Natural killer cell (primary cell): Measurements from ENCODE around the gene NSF. TPM values are rescaled to one million over a fixed set of nuclear protein-coding genes. Genes with fewer than 3 reads are reported as not detected.

Experiments
- ATAC-seq, 3 donors: fragments of 150-1000 bp in 2 of 3; fragments of 200-7000 bp in 1 of 3; cut with Tn5 transposase; 1 replicate in 1 of 3; 2 replicates in 2 of 3; pipeline ENCODE4 v1.10.0; 2021; ENCODE audit warnings: mild to moderate bottlenecking in 2 of 3, moderate library complexity in 2 of 3
- DNase-seq, 2 donors: peaks; one replicate each; pipeline versions ENCODE4 v3.0.0 to v3.0.0-alpha.2; 2013 to 2021; ENCODE audit warnings: mixed read lengths in 1 of 2
- H3K27ac ChIP-seq: one replicate; pipeline ENCODE4 v1.5.1; 2013; ENCODE audit warnings: mild to moderate bottlenecking, low read length
- H3K27me3 ChIP-seq: one replicate; pipeline ENCODE4 v1.6.1; 2013; ENCODE audit warnings: low read length; ENCODE audit not compliant: control insufficient read depth, insufficient read depth
- H3K36me3 ChIP-seq: one replicate; pipeline ENCODE4 v1.6.1; 2013; ENCODE audit warnings: low read length; ENCODE audit not compliant: control insufficient read depth, insufficient read depth
- H3K4me1 ChIP-seq: one replicate; pipeline ENCODE4 v1.6.1; 2013; ENCODE audit warnings: low read length; ENCODE audit not compliant: control insufficient read depth, insufficient read depth
- H3K4me3 ChIP-seq: one replicate; pipeline ENCODE4 v1.5.1; 2013; ENCODE audit warnings: low read length
- H3K9me3 ChIP-seq: one replicate; pipeline ENCODE4 v1.6.1; 2013; ENCODE audit warnings: low read length; ENCODE audit not compliant: control insufficient read depth, insufficient read depth
- H3K27ac Mint-ChIP-seq, 2 donors: one replicate each; pipeline ENCODE4 v1.8.0; 2022; ENCODE audit warnings: mild to moderate bottlenecking in 2 of 2, mixed read lengths in 2 of 2, moderate library complexity in 1 of 2
- H3K27me3 Mint-ChIP-seq, 2 donors: one replicate each; pipeline ENCODE4 v1.8.0; 2022; ENCODE audit warnings: low read depth in 2 of 2, mixed read lengths in 2 of 2
- H3K36me3 Mint-ChIP-seq: one replicate; pipeline ENCODE4 v1.8.0; 2022; ENCODE audit warnings: mixed read lengths
- H3K4me1 Mint-ChIP-seq, 2 donors: one replicate each; pipeline ENCODE4 v1.8.0; 2022; ENCODE audit warnings: mixed read lengths in 2 of 2
- H3K4me3 Mint-ChIP-seq: one replicate; pipeline ENCODE4 v1.8.0; 2022; ENCODE audit warnings: mild to moderate bottlenecking, moderate library complexity, mixed read lengths
- H3K9me3 Mint-ChIP-seq, 2 donors: one replicate each; pipeline ENCODE4 v1.8.0; 2022; ENCODE audit warnings: mixed read lengths in 2 of 2
- CTCF ChIP-seq: fragments of 200-600 bp; IDR thresholded peaks from one replicate; pipeline ENCODE4 v1.8.0; 2022; ENCODE audit warnings: antibody characterized with exemption
- WGBS: methylation state at CpG from one replicate; pipeline ENCODE4 v1.1.7; 2013; ENCODE audit warnings: missing lambda C conversion rate; ENCODE audit not compliant: insufficient coverage; 5-methylcytosine and 5-hydroxymethylcytosine counted together
- intact Hi-C: fragments of 100-400 bp; cut with micrococcal nuclease; formaldehyde crosslinking; loops from one replicate; pipeline ENCODE4 v1.14.2; 2022
- total RNA-seq, 4 donors: library from RNA; stranded (reverse); fragments of 120-200 nt in 1 of 4; gene quantifications; one replicate each; pipeline versions ENCODE4 v1.2.3 to v1.2.4, GENCODE V29; 2013 to 2022

Gene NSF
- total RNA-seq, 3 donors from 2014 or later (not counting 1 experiment from before 2014, with no cell fraction given), result 32.2 to 45.1 (median 39.9) TPM

- Histone ChIP-seq H3K27me3 (no peaks in the 10 kb centered on the region), H3K4me1 (no peaks in the 10 kb centered on the region), H3K9me3 (no peaks in the 10 kb centered on the region), H3K27ac (no peak overlapping the region), H3K4me3 (no peak overlapping the region), H3K36me3 (peaks cover 3% of the 10 kb centered on the region)
- 99% methylated on average over 4 of the region's 4 CpGs for WGBS
- ATAC-seq, result no peak
- no peaks in the 10 kb centered on the region for H3K36me3 Mint-ChIP-seq
- no peak overlapping the region for H3K27ac Mint-ChIP-seq
- H3K27me3 Mint-ChIP-seq, result no peaks in the 10 kb centered on the region
- H3K9me3 Mint-ChIP-seq, result no peaks in the 10 kb centered on the region
- intact Hi-C loops, result no loop called here
- H3K4me1 Mint-ChIP-seq, result no peaks in the 10 kb centered on the region
- no peak overlapping the region for H3K4me3 Mint-ChIP-seq
- no peak for DNase-seq
- TF ChIP-seq CTCF, result no peak
Measured at GRCh38 chr17:46738544-46738943, 148.1 kb downstream of the NSF start.

- H3K27ac ChIP-seq, result no peak overlapping the region
- intact Hi-C loops, result no loop called here
- H3K36me3 Mint-ChIP-seq, result no peaks in the 10 kb centered on the region
- H3K27me3 Mint-ChIP-seq, result no peaks in the 10 kb centered on the region
- DNase-seq (no peak), ATAC-seq (no peak)
- H3K9me3 ChIP-seq, result no peaks in the 10 kb centered on the region
- no peak overlapping the region for H3K27ac Mint-ChIP-seq
- H3K36me3 ChIP-seq, result no peaks in the 10 kb centered on the region
- H3K9me3 Mint-ChIP-seq, result no peaks in the 10 kb centered on the region
- TF ChIP-seq CTCF, result no peak
- H3K27me3 ChIP-seq, result no peaks in the 10 kb centered on the region
- H3K4me3 ChIP-seq, result no peak overlapping the region
- H3K4me3 Mint-ChIP-seq, result no peak overlapping the region
- H3K4me1 Mint-ChIP-seq, result peaks cover 0 to 6% of the 10 kb centered on the region in 2 donors
- no peaks in the 10 kb centered on the region for H3K4me1 ChIP-seq
Measured at GRCh38 chr17:46739982-46740381, 149.5 kb downstream of the NSF start.

GRCh38 chr17:46741122-46741730 lies 150.8 kb downstream of the NSF start:
- H3K36me3 ChIP-seq, result no peaks in the 10 kb centered on the region
- H3K9me3 Mint-ChIP-seq, result no peaks in the 10 kb centered on the region
- H3K9me3 ChIP-seq, result no peaks in the 10 kb centered on the region
- 33% methylated on average over 1 of the region's 2 CpGs for WGBS
- H3K4me3 ChIP-seq, result no peak overlapping the region
- no peaks in the 10 kb centered on the region for H3K27me3 Mint-ChIP-seq
- H3K4me1 ChIP-seq, result no peaks in the 10 kb centered on the region
- DNase-seq (no peak), ATAC-seq (no peak)
- H3K4me3 Mint-ChIP-seq, result no peak overlapping the region
- H3K36me3 Mint-ChIP-seq, result no peaks in the 10 kb centered on the region
- H3K27ac Mint-ChIP-seq, result no peak overlapping the region
- TF ChIP-seq CTCF, result no peak
- peaks cover 0 to 6% of the 10 kb centered on the region in 2 donors for H3K4me1 Mint-ChIP-seq
- intact Hi-C loops, result no loop called here
- no peak overlapping the region for H3K27ac ChIP-seq
- no peaks in the 10 kb centered on the region for H3K27me3 ChIP-seq
